GM23338 (cell line): ENCODE data around the gene HCN2.

Source experiments
- CREB1 ChIP-seq: fragments of 250-450 bp; sonication (Bioruptor Pico); IDR thresholded peaks from 2 replicates; pipeline ENCODE4 v1.5.0; 2020; ENCODE audit warnings: low read depth, mild to moderate bottlenecking, moderate library complexity
- CTCF ChIP-seq, 2 experiments: fragments of 200-600 bp in 1 of 2; sonication (generic) in 1 of 2; conservative IDR thresholded peaks; 2 replicates each; pipeline versions ENCODE4 v1.5.1 to v1.6.1; 2016 to 2017; ENCODE audit warnings: antibody characterized with exemption in 2 of 2, low read depth in 2 of 2, mild to moderate bottlenecking in 2 of 2, moderate library complexity in 1 of 2
- ETS1 ChIP-seq: IDR thresholded peaks from 2 replicates; pipeline ENCODE4 v1.6.1; 2016; ENCODE audit warnings: antibody characterized with exemption
- EZH2 ChIP-seq: fragments of 200-600 bp; sonication (generic); IDR thresholded peaks from one replicate; pipeline ENCODE4 v1.8.0; 2017; ENCODE audit warnings: antibody characterized with exemption, mild to moderate bottlenecking, low read depth; ENCODE audit not compliant: unreplicated experiment
- POLR2AphosphoS5 ChIP-seq: IDR thresholded peaks from 2 replicates; pipeline ENCODE4 v1.6.1; 2016; ENCODE audit warnings: antibody characterized with exemption, low read depth
- REST ChIP-seq: IDR thresholded peaks from one replicate; pipeline ENCODE4 v1.6.1; 2018; ENCODE audit warnings: antibody characterized with exemption; ENCODE audit not compliant: unreplicated experiment

GRCh38 chr19:616747-617526, 27.3 kb downstream of the HCN2 start:
- no peak for TF ChIP-seq CTCF (conservative IDR thresholded peaks at IDR 0.05; ENCODE audit: low read depth in 2 of 2)
- TF ChIP-seq CREB1: no peak
- TF ChIP-seq POLR2AphosphoS5: no peak; the same call in 1 of the 2 replicates
- no peak for TF ChIP-seq REST
- no peak for TF ChIP-seq ETS1
- no peak for TF ChIP-seq EZH2
